PC-9 (cell line): ENCODE results near the gene PRLH.

Experiments
- CTCF ChIP-seq: fragments of 200-600 bp; sonication (generic); conservative IDR thresholded peaks from 2 replicates; pipeline ENCODE4 v1.6.1; 2017; ENCODE audit warnings: mixed run types, antibody characterized with exemption, mild to moderate bottlenecking, moderate library complexity
- EZH2 ChIP-seq: fragments of 200-600 bp; sonication (generic); IDR thresholded peaks from 2 replicates; pipeline ENCODE4 v1.8.0; 2017; ENCODE audit warnings: antibody characterized with exemption, low read depth

GRCh38 chr2:237574467-237574866, 8.1 kb downstream of the PRLH start:
- TF ChIP-seq EZH2 (no peak), CTCF (no peak)
